ES-I3 (cell line): ENCODE results near the gene NEK4.

Experiments
- H3K36me3 ChIP-seq: 2 replicates; pipeline ENCODE4 v1.6.1; 2013; ENCODE audit warnings: mild to moderate bottlenecking, low read length, control low read depth, moderate library complexity; ENCODE audit not compliant: insufficient read depth
- H3K4me1 ChIP-seq: 2 replicates; pipeline ENCODE4 v1.6.1; 2013; ENCODE audit warnings: mild to moderate bottlenecking, control low read depth, low read length; ENCODE audit not compliant: insufficient read depth
- H3K9ac ChIP-seq: 2 replicates; pipeline ENCODE4 v1.6.1; 2013; ENCODE audit warnings: low read depth, mild to moderate bottlenecking, low read length, moderate library complexity
- H3K9me3 ChIP-seq: 2 replicates; pipeline ENCODE4 v1.6.1; 2013; ENCODE audit warnings: mild to moderate bottlenecking, low read length, moderate library complexity; ENCODE audit not compliant: control insufficient read depth, insufficient read depth

The NEK4 gene

GRCh38 chr3:52788890-52789745 lies 18.4 kb upstream of the NEK4 start:
- H3K4me1 ChIP-seq = no peaks in the 10 kb centered on the region
- no peak overlapping the region for H3K9ac ChIP-seq
- no peaks in the 10 kb centered on the region for H3K36me3 ChIP-seq
- H3K9me3 ChIP-seq = no peaks in the 10 kb centered on the region

GRCh38 chr3:52787672-52788625 lies 17.2 kb upstream of the NEK4 start:
- H3K9me3 ChIP-seq = no peaks in the 10 kb centered on the region
- H3K36me3 ChIP-seq = no peaks in the 10 kb centered on the region
- no peaks in the 10 kb centered on the region for H3K4me1 ChIP-seq
- no peak overlapping the region for H3K9ac ChIP-seq

GRCh38 chr3:52787246-52787645 lies 16.5 kb upstream of the NEK4 start:
- Histone ChIP-seq H3K4me1 (no peaks in the 10 kb centered on the region; the same call in 1 of the 2 replicates), H3K9me3 (no peaks in the 10 kb centered on the region), H3K9ac (no peak overlapping the region), H3K36me3 (no peaks in the 10 kb centered on the region)

- Histone ChIP-seq H3K9me3 (no peaks in the 10 kb centered on the region), H3K36me3 (no peaks in the 10 kb centered on the region), H3K9ac (no peak overlapping the region), H3K4me1 (no peaks in the 10 kb centered on the region; the same call in 1 of the 2 replicates)
These were observed 15.8 kb upstream of the NEK4 start for GRCh38 chr3:52786330-52787215.

GRCh38 chr3:52784931-52785590 lies 14.3 kb upstream of the NEK4 start:
- no peaks in the 10 kb centered on the region for H3K36me3 ChIP-seq
- no peaks in the 10 kb centered on the region; the same call in 1 of the 2 replicates for H3K4me1 ChIP-seq
- no peak overlapping the region for H3K9ac ChIP-seq
- H3K9me3 ChIP-seq = no peaks in the 10 kb centered on the region

GRCh38 chr3:52784021-52784621 lies 13.4 kb upstream of the NEK4 start:
- H3K9ac ChIP-seq = no peak overlapping the region
- H3K36me3 ChIP-seq = no peaks in the 10 kb centered on the region
- no peaks in the 10 kb centered on the region; the same call in 1 of the 2 replicates for H3K4me1 ChIP-seq
- no peaks in the 10 kb centered on the region for H3K9me3 ChIP-seq

GRCh38 chr3:52783211-52783555 lies 12.4 kb upstream of the NEK4 start:
- no peak overlapping the region for H3K9ac ChIP-seq
- H3K9me3 ChIP-seq = no peaks in the 10 kb centered on the region
- H3K4me1 ChIP-seq = no peaks in the 10 kb centered on the region; the same call in 1 of the 2 replicates
- no peaks in the 10 kb centered on the region for H3K36me3 ChIP-seq

- Histone ChIP-seq H3K4me1 (no peaks in the 10 kb centered on the region; the same call in 1 of the 2 replicates), H3K9ac (no peak overlapping the region), H3K36me3 (no peaks in the 10 kb centered on the region), H3K9me3 (no peaks in the 10 kb centered on the region)
These were observed 11.9 kb upstream of the NEK4 start for GRCh38 chr3:52782412-52783210.

GRCh38 chr3:52781741-52782140 lies 11.0 kb upstream of the NEK4 start:
- Histone ChIP-seq H3K9ac (no peak overlapping the region), H3K9me3 (no peaks in the 10 kb centered on the region), H3K4me1 (no peaks in the 10 kb centered on the region; the same call in 1 of the 2 replicates), H3K36me3 (no peaks in the 10 kb centered on the region)

GRCh38 chr3:52779837-52780585 lies 9.3 kb upstream of the NEK4 start:
- no peak overlapping the region for H3K9ac ChIP-seq
- no peaks in the 10 kb centered on the region; the same call in 1 of the 2 replicates for H3K4me1 ChIP-seq
- no peaks in the 10 kb centered on the region for H3K9me3 ChIP-seq
- H3K36me3 ChIP-seq = no peaks in the 10 kb centered on the region

- no peaks in the 10 kb centered on the region; the same call in 1 of the 2 replicates for H3K4me1 ChIP-seq
These were observed 8.5 kb upstream of the NEK4 start for GRCh38 chr3:52779011-52779836.

More at GRCh38 chr3:52779011-52779836, 8.5 kb upstream of the NEK4 start:
- Histone ChIP-seq H3K9me3 (no peaks in the 10 kb centered on the region), H3K9ac (no peak overlapping the region), H3K36me3 (no peaks in the 10 kb centered on the region)
